ENCODE results near the gene ACTN2. TPM values are rescaled to one million over a fixed set of nuclear protein-coding genes. Genes with fewer than 3 reads are reported as not detected.

Gene ACTN2
- total RNA-seq, 1 experiment from 2014 or later, result 0.98 TPM

GRCh38 chr1:236795757-236796667 is 109.7 kb downstream of the ACTN2 start:
- in situ Hi-C loops (cut with HindIII; ENCODE audit: low pct_unique_long_range_greater_than_20kb, low sequenced_read_pairs), result no loop called here
- DNase-seq (ENCODE audit: low read depth, low spot score), result peak; percentile 27

- DNase-seq (ENCODE audit: low read depth, low spot score), result no peak
- in situ Hi-C loops (cut with HindIII; ENCODE audit: low pct_unique_long_range_greater_than_20kb, low sequenced_read_pairs), result no loop called here
Observed at GRCh38 chr1:236799001-236799400, 112.7 kb downstream of the ACTN2 start.

GRCh38 chr1:236800002-236800620 is 113.8 kb downstream of the ACTN2 start:
- in situ Hi-C loops (cut with HindIII; ENCODE audit: low pct_unique_long_range_greater_than_20kb, low sequenced_read_pairs), result no loop called here
- no peak for DNase-seq (ENCODE audit: low read depth, low spot score)

GRCh38 chr1:236800623-236801022 is 114.3 kb downstream of the ACTN2 start:
- DNase-seq (ENCODE audit: low read depth, low spot score), result no peak

GRCh38 chr1:236802264-236802663 is 116.0 kb downstream of the ACTN2 start:
- in situ Hi-C loops (cut with HindIII; ENCODE audit: low pct_unique_long_range_greater_than_20kb, low sequenced_read_pairs), result no loop called here
- no peak for DNase-seq (ENCODE audit: low read depth, low spot score)

More at GRCh38 chr1:236800623-236801022, 114.3 kb downstream of the ACTN2 start:
- in situ Hi-C loops (cut with HindIII; ENCODE audit: low pct_unique_long_range_greater_than_20kb, low sequenced_read_pairs), result no loop called here

GRCh38 chr1:236806634-236807033 is 120.3 kb downstream of the ACTN2 start:
- in situ Hi-C loops (cut with HindIII; ENCODE audit: low pct_unique_long_range_greater_than_20kb, low sequenced_read_pairs), result no loop called here
- no peak for DNase-seq (ENCODE audit: low read depth, low spot score)

GRCh38 chr1:236808005-236808404 is 121.7 kb downstream of the ACTN2 start:
- DNase-seq (ENCODE audit: low read depth, low spot score), result no peak
- in situ Hi-C loops (cut with HindIII; ENCODE audit: low pct_unique_long_range_greater_than_20kb, low sequenced_read_pairs), result no loop called here

- in situ Hi-C loops (cut with HindIII; ENCODE audit: low pct_unique_long_range_greater_than_20kb, low sequenced_read_pairs), result no loop called here
- DNase-seq (ENCODE audit: low read depth, low spot score), result no peak
Observed at GRCh38 chr1:236808564-236809130, 122.3 kb downstream of the ACTN2 start.

- in situ Hi-C loops (cut with HindIII; ENCODE audit: low pct_unique_long_range_greater_than_20kb, low sequenced_read_pairs), result no loop called here
- no peak for DNase-seq (ENCODE audit: low read depth, low spot score)
Observed at GRCh38 chr1:236809148-236809547, 122.8 kb downstream of the ACTN2 start.

GRCh38 chr1:236810018-236810417 is 123.7 kb downstream of the ACTN2 start:
- in situ Hi-C loops (cut with HindIII; ENCODE audit: low pct_unique_long_range_greater_than_20kb, low sequenced_read_pairs), result no loop called here
- DNase-seq (ENCODE audit: low read depth, low spot score), result no peak

- no peak for DNase-seq (ENCODE audit: low read depth, low spot score)
- in situ Hi-C loops (cut with HindIII; ENCODE audit: low pct_unique_long_range_greater_than_20kb, low sequenced_read_pairs), result no loop called here
Observed at GRCh38 chr1:236812334-236813030, 126.2 kb downstream of the ACTN2 start.

Other genes starting within 250 kb of the ACTN2 start
- 60.4 and 62.4 TPM in 2 replicates for gene LGALS8, start 162.5 kb upstream of the ACTN2 start, total RNA-seq (2014; rRNA removed; shearing (Covaris generic))
- gene HEATR1, start 82.0 kb upstream of the ACTN2 start, total RNA-seq (2014; rRNA removed; shearing (Covaris generic)), result 43.3 and 47.4 TPM in 2 replicates
- 27.5 and 28.2 TPM in 2 replicates for gene MTR, start 108.8 kb downstream of the ACTN2 start, total RNA-seq (2014; rRNA removed; shearing (Covaris generic))